Osteoblast (primary cell): ENCODE data around the gene RBM33. TPM values are rescaled to one million over a fixed set of nuclear protein-coding genes. Genes with fewer than 3 reads are reported as not detected.

Experiments used
- total RNA-seq: library from RNA; depleted of rRNA; stranded (reverse); fragments of >200 nt; gene quantifications from 2 replicates; pipeline ENCODE4 v1.2.3, GENCODE V29; 2012

RBM33 gene
- total RNA-seq, 1 donor: 27.5 TPM

Other genes starting within 250 kb of the RBM33 start
- gene EN2, start 186.5 kb upstream of the RBM33 start, total RNA-seq: under 0.01 TPM in 1 of 2 replicates, not detected in the other
- gene CNPY1, start 98.1 kb upstream of the RBM33 start, total RNA-seq: not detected in 2 replicates
- gene SHH, start 167.8 kb downstream of the RBM33 start, total RNA-seq: not detected in 2 replicates